ENCODE data around the gene ZNF710.

DNA sequence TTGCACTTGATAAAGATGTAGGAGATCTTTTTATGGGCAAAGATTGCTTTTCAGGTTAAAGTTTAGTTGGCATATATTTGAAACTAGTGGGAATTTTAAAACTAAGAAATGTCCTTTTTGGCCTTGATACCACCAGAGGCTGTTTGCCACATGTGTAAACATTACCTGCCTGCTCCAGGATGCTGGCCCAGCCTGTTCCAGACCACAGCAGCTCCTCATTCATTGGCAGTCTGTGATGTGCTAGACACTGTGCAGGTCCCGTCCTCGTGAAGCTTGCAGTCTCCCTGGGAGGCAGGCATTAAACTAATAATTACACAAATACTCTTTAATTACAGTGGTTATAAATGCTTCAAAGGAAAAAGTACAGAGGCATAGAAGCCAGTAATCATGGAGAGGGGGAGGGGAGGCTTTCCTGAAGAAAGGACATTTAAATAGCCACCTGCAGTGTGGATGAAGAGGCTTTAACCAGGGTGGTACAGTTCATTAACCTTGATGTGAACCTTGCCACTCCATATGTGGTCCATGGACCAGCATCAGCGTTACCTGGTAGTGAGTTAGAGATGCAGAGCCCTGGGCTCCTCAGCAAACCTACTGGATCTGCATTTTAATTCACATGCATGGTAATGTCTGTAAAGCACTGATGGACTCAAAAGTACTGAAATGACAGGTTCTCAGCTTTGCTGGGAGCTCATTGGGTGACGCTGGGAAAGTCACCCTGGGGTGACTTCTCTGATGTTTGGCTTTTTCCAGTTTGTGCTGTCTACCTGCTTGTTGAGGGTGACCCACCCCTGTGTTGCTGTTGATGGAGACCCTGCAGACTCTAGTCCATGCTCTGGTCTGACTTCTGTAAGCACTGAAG is 5.3 kb downstream of the ZNF710 start:
- TF ChIP-seq EZH2 (IDR thresholded peaks at IDR 0.05; ENCODE audit: borderline replicate concordance, insufficient read depth, low read length, poor library complexity, severe bottlenecking) (no peak), TAF1 (IDR thresholded peaks at IDR 0.05; ENCODE audit: low read depth) (no peak)
- TF ChIP-seq, protein P1, sequence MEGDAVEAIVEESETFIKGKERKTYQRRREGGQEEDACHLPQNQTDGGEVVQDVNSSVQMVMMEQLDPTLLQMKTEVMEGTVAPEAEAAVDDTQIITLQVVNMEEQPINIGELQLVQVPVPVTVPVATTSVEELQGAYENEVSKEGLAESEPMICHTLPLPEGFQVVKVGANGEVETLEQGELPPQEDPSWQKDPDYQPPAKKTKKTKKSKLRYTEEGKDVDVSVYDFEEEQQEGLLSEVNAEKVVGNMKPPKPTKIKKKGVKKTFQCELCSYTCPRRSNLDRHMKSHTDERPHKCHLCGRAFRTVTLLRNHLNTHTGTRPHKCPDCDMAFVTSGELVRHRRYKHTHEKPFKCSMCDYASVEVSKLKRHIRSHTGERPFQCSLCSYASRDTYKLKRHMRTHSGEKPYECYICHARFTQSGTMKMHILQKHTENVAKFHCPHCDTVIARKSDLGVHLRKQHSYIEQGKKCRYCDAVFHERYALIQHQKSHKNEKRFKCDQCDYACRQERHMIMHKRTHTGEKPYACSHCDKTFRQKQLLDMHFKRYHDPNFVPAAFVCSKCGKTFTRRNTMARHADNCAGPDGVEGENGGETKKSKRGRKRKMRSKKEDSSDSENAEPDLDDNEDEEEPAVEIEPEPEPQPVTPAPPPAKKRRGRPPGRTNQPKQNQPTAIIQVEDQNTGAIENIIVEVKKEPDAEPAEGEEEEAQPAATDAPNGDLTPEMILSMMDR (IDR thresholded peaks at IDR 0.05; ENCODE audit: poor library complexity, severe bottlenecking) = no peak

Data from neural cell (in vitro differentiated cells).